GM23338 (cell line): ENCODE results near the gene CXXC5. TPM values are rescaled to one million over a fixed set of nuclear protein-coding genes. Genes with fewer than 3 reads are reported as not detected.

Experiments used
- ATAC-seq: fragments of 200-7000 bp; cut with Tn5 transposase; 3 replicates; pipeline ENCODE4 v1.9.1; 2020
- DNase-seq: peaks from one replicate; pipeline ENCODE4 v3.0.0-alpha.2; 2015; ENCODE audit warnings: low spot score
- H2AFZ ChIP-seq: fragments of 200-600 bp; sonication (generic); 2 replicates; pipeline ENCODE4 v1.8.0; 2016; ENCODE audit warnings: antibody characterized with exemption, mild to moderate bottlenecking, moderate library complexity
- H3F3A ChIP-seq: fragments of 200-600 bp; sonication (generic); replicated peaks from 2 replicates; pipeline ENCODE4 v1.8.0; 2017; ENCODE audit warnings: antibody characterized with exemption, mixed run types, low read depth
- H3K27ac ChIP-seq: fragments of 200-600 bp; sonication (generic); 2 replicates; pipeline ENCODE4 v1.6.1; 2016; ENCODE audit warnings: low read depth
- H3K27me3 ChIP-seq: fragments of 200-600 bp; sonication (generic); 2 replicates; pipeline ENCODE4 v1.8.0; 2016; ENCODE audit warnings: mild to moderate bottlenecking, mixed run types, moderate library complexity; ENCODE audit not compliant: insufficient read depth
- H3K36me3 ChIP-seq: fragments of 200-600 bp; sonication (generic); 2 replicates; pipeline ENCODE4 v1.8.0; 2016; ENCODE audit warnings: mild to moderate bottlenecking; ENCODE audit not compliant: insufficient read depth
- H3K4me1 ChIP-seq: fragments of 200-600 bp; sonication (generic); 2 replicates; pipeline ENCODE4 v1.8.0; 2016; ENCODE audit warnings: mild to moderate bottlenecking, moderate library complexity; ENCODE audit not compliant: insufficient read depth
- H3K4me2 ChIP-seq: fragments of 200-600 bp; sonication (generic); 2 replicates; pipeline ENCODE4 v1.7.1; 2017; ENCODE audit warnings: mixed run types
- H3K4me3 ChIP-seq: fragments of 200-600 bp; sonication (generic); 2 replicates; pipeline ENCODE4 v1.6.1; 2016; ENCODE audit warnings: mixed run types
- H3K79me2 ChIP-seq: fragments of 200-600 bp; sonication (generic); replicated peaks from 2 replicates; pipeline ENCODE4 v1.8.0; 2017; ENCODE audit warnings: mild to moderate bottlenecking; ENCODE audit not compliant: insufficient read depth
- H3K9me2 ChIP-seq: fragments of 200-600 bp; sonication (generic); 2 replicates; pipeline ENCODE4 v1.8.0; 2017; ENCODE audit not compliant: insufficient read depth
- H4K20me1 ChIP-seq: fragments of 200-600 bp; sonication (generic); replicated peaks from 2 replicates; pipeline ENCODE4 v1.8.0; 2017; ENCODE audit warnings: mild to moderate bottlenecking; ENCODE audit not compliant: insufficient read depth
- H3K27ac Mint-ChIP-seq: 2 replicates; pipeline ENCODE4 v1.8.0; 2020; ENCODE audit warnings: inconsistent platforms, mild to moderate bottlenecking, moderate library complexity, mixed read lengths
- H3K27me3 Mint-ChIP-seq: 3 replicates; pipeline ENCODE4 v1.8.0; 2022; ENCODE audit warnings: low read depth, mild to moderate bottlenecking, moderate library complexity, mixed read lengths, inconsistent platforms; ENCODE audit not compliant: insufficient read depth, poor library complexity
- H3K36me3 Mint-ChIP-seq: 3 replicates; pipeline ENCODE4 v1.8.0; 2021; ENCODE audit warnings: low read depth, mild to moderate bottlenecking, inconsistent platforms, moderate library complexity, mixed read lengths
- H3K4me1 Mint-ChIP-seq: 3 replicates; pipeline ENCODE4 v1.8.0; 2020; ENCODE audit warnings: mild to moderate bottlenecking, inconsistent platforms, mixed read lengths
- H3K4me3 Mint-ChIP-seq: 3 replicates; pipeline ENCODE4 v1.8.0; 2021; ENCODE audit warnings: moderate library complexity, mild to moderate bottlenecking, inconsistent platforms, mixed read lengths
- H3K9me3 Mint-ChIP-seq: 3 replicates; pipeline ENCODE4 v1.8.0; 2020; ENCODE audit warnings: moderate library complexity, mild to moderate bottlenecking, inconsistent platforms, mixed read lengths
- CREB1 ChIP-seq: fragments of 250-450 bp; sonication (Bioruptor Pico); IDR thresholded peaks from 2 replicates; pipeline ENCODE4 v1.5.0; 2020; ENCODE audit warnings: low read depth, mild to moderate bottlenecking, moderate library complexity
- EZH2 ChIP-seq: fragments of 200-600 bp; sonication (generic); IDR thresholded peaks from one replicate; pipeline ENCODE4 v1.8.0; 2017; ENCODE audit warnings: antibody characterized with exemption, mild to moderate bottlenecking, low read depth; ENCODE audit not compliant: unreplicated experiment
- JUNB ChIP-seq: IDR thresholded peaks from one replicate; pipeline ENCODE4 v1.6.1; 2016; ENCODE audit warnings: antibody characterized with exemption; ENCODE audit not compliant: unreplicated experiment
- NANOG ChIP-seq: IDR thresholded peaks from 2 replicates; pipeline ENCODE4 v1.6.1; 2016; ENCODE audit warnings: antibody characterized with exemption, borderline replicate concordance
- POLR2AphosphoS5 ChIP-seq: IDR thresholded peaks from 2 replicates; pipeline ENCODE4 v1.6.1; 2016; ENCODE audit warnings: antibody characterized with exemption, low read depth
- STAT1 ChIP-seq: IDR thresholded peaks from one replicate; pipeline ENCODE4 v1.6.1; 2016; ENCODE audit warnings: antibody characterized with exemption; ENCODE audit not compliant: unreplicated experiment
- ZNF331 ChIP-seq: fragments of 250-450 bp; sonication (Bioruptor Pico); IDR thresholded peaks from 2 replicates; pipeline ENCODE4 v1.5.0; 2020; ENCODE audit warnings: low read depth, mild to moderate bottlenecking, moderate library complexity
- polyA plus RNA-seq: library from polyadenylated mRNA; unstranded; fragments of >200 nt; fragmentation: Nextera tagmentation; extraction: Ambion mirVana; gene quantifications from 2 replicates; pipeline ENCODE4 v1.2.1, GENCODE V29; 2016
- total RNA-seq: library from RNA; depleted of rRNA; stranded (reverse); fragments of >200 nt; shearing (Covaris generic); gene quantifications from 2 replicates; pipeline ENCODE4 v1.2.3, GENCODE V29; 2014
- TF ChIP-seq, protein P1 (sequence below), 2 experiments: fragments of 200-600 bp in 1 of 2; sonication (generic) in 1 of 2; conservative IDR thresholded peaks; 2 replicates each; pipeline versions ENCODE4 v1.5.1 to v1.6.1; 2016 to 2017; ENCODE audit warnings: antibody characterized with exemption in 2 of 2, low read depth in 2 of 2, mild to moderate bottlenecking in 2 of 2, moderate library complexity in 1 of 2
- TF ChIP-seq, protein P2 (sequence below): IDR thresholded peaks from 2 replicates; pipeline ENCODE4 v1.6.1; 2016; ENCODE audit warnings: antibody characterized with exemption

The CXXC5 gene
- total and polyA plus RNA-seq, 2 experiments from 2014 or later = 63.3 to 111 TPM

DNA sequence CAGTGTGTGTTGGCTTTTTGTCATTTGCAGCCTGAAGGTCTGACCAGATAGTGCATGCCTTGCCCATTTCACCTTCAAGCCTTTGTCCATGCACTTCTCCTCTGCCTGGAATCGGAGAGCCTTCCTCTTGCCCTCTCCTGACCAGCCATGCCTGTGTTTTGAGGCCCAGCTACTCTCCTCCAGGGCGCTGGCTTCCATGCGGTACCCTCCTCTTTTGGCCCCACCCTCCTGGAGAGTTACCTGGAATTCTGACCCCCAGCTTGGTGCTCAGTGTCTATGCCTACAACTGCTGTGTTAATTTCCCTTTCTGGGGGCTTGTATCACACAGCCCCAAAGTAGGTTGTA lies 52.5 kb downstream of the CXXC5 start (continued):
- TF ChIP-seq POLR2AphosphoS5 = no peak
- no peak for TF ChIP-seq STAT1

DNA sequence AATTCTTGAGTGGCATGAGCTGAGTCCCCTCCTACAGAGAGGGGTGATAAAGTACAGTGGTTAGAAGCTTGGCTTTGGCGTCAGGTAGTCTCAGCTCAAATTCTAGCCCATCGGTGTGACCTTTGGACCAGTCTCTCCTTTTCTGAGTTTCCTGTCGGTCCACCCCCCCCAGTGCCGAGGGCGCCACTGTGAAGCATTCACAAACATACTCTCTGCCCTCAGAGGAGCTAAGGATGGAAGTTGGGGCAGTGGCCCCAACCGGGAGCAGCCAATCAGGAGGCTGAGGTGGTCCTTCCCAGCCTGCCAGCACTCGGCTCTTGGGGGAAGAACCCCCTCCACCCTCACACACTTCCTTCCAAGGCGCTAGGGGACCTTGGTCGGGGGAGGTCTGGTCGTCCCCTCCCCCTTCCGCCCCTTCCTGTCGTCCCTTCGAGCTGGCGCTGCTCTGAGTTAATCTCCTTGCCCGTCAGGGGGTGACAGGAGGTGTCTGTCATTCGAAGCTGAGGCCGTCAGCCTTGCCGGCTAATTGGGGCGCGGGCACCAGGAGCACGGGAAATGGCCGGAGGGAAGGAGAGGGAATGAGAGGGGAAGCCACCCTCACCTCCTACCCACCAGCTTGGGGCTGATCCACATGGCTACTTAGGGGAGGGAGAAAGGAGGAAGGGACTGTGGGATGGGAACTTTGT lies 53.0 kb downstream of the CXXC5 start:
- Histone ChIP-seq H4K20me1 (no peaks in the 10 kb centered on the region), H3K27me3 (peaks cover 7% of the 10 kb centered on the region; the same call in 1 of the 2 replicates), H3K36me3 (no peaks in the 10 kb centered on the region), H3F3A (peaks cover 38% of the 10 kb centered on the region), H3K27ac (peak overlapping the region; percentile 73), H3K4me2 (peak overlapping the region; percentile 65), H3K4me1 (peaks cover 40% of the 10 kb centered on the region), H3K79me2 (no peaks in the 10 kb centered on the region), H3K4me3 (peak overlapping the region; percentile 31), H3K9me2 (peaks cover 9% of the 10 kb centered on the region; the same call in 1 of the 2 replicates), H2AFZ (peak overlapping the region; percentile 39; the same call in 1 of the 2 replicates)
- Mint-ChIP-seq H3K4me1 (peaks cover 56% of the 10 kb centered on the region), H3K4me3 (peak overlapping the region; percentile 49), H3K36me3 (no peaks in the 10 kb centered on the region; the same call in 2 of the 3 replicates), H3K27ac (0 out of 2 replicates have a peak overlapping the region, but pooled peaks have one; percentile 78), H3K9me3 (peaks cover 3% of the 10 kb centered on the region; the same call in 1 of the 3 replicates), H3K27me3 (peaks cover 58% of the 10 kb centered on the region)
- ATAC-seq (peak; percentile 5), DNase-seq (peak; percentile 89)
- TF ChIP-seq POLR2AphosphoS5 (peak; percentile 52), EZH2 (no peak), STAT1 (no peak)
- TF ChIP-seq, protein P1, sequence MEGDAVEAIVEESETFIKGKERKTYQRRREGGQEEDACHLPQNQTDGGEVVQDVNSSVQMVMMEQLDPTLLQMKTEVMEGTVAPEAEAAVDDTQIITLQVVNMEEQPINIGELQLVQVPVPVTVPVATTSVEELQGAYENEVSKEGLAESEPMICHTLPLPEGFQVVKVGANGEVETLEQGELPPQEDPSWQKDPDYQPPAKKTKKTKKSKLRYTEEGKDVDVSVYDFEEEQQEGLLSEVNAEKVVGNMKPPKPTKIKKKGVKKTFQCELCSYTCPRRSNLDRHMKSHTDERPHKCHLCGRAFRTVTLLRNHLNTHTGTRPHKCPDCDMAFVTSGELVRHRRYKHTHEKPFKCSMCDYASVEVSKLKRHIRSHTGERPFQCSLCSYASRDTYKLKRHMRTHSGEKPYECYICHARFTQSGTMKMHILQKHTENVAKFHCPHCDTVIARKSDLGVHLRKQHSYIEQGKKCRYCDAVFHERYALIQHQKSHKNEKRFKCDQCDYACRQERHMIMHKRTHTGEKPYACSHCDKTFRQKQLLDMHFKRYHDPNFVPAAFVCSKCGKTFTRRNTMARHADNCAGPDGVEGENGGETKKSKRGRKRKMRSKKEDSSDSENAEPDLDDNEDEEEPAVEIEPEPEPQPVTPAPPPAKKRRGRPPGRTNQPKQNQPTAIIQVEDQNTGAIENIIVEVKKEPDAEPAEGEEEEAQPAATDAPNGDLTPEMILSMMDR (conservative IDR thresholded peaks at IDR 0.05; ENCODE audit: low read depth in 2 of 2) = 0 out of 4 replicates have a peak, but pooled peaks of 1 of the 2 experiments have one; percentile 2

DNA sequence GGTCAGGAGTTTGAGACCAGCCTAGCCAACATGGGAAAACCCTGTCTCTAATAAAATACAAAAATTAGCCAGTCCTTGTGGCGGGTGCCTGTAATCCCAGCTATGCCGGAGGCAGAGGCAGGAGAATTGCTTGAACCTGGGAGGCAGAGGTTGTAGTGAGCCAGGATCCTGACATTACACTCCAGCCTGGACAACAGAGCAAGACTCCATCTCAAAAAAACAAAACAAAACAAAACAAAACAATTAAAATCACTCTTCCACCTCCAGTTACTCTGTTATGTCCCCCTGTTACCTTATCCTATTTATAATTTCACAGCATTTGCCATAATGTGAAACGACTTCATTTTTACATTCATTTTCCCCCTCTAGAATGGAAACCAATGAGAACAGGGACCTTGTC lies 54.4 kb downstream of the CXXC5 start:
- Histone ChIP-seq H3K4me1 (peaks cover 46% of the 10 kb centered on the region), H3K4me3 (no peak overlapping the region), H3K27ac (no peak overlapping the region), H3K36me3 (no peaks in the 10 kb centered on the region), H3F3A (peaks cover 37% of the 10 kb centered on the region), H2AFZ (no peak overlapping the region), H3K4me2 (no peak overlapping the region), H3K9me2 (peaks cover 9% of the 10 kb centered on the region; the same call in 1 of the 2 replicates), H3K79me2 (no peaks in the 10 kb centered on the region), H3K27me3 (peaks cover 3% of the 10 kb centered on the region; the same call in 1 of the 2 replicates), H4K20me1 (no peaks in the 10 kb centered on the region)
- Mint-ChIP-seq H3K27me3 (peaks cover 60% of the 10 kb centered on the region), H3K4me3 (no peak overlapping the region; the same call in 2 of the 3 replicates), H3K36me3 (no peaks in the 10 kb centered on the region; the same call in 2 of the 3 replicates), H3K27ac (no peak overlapping the region), H3K4me1 (peaks cover 62% of the 10 kb centered on the region), H3K9me3 (peaks cover 3% of the 10 kb centered on the region; the same call in 1 of the 3 replicates)
- ATAC-seq (no peak), DNase-seq (no peak)
- TF ChIP-seq JUNB (no peak), POLR2AphosphoS5 (no peak), ZNF331 (no peak), EZH2 (no peak), CREB1 (CRISPR knock-in tag) (no peak), NANOG (no peak)
- TF ChIP-seq, protein P2, sequence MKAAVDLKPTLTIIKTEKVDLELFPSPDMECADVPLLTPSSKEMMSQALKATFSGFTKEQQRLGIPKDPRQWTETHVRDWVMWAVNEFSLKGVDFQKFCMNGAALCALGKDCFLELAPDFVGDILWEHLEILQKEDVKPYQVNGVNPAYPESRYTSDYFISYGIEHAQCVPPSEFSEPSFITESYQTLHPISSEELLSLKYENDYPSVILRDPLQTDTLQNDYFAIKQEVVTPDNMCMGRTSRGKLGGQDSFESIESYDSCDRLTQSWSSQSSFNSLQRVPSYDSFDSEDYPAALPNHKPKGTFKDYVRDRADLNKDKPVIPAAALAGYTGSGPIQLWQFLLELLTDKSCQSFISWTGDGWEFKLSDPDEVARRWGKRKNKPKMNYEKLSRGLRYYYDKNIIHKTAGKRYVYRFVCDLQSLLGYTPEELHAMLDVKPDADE = no peak
- TF ChIP-seq, protein P1 (conservative IDR thresholded peaks at IDR 0.05; ENCODE audit: low read depth in 2 of 2) = no peak
